SKM-1 (cell line): ENCODE measurements around the gene ELAC2.

Experiments used
- DNase-seq: peaks from one replicate; lab custom pipeline; 2025; ENCODE audit not compliant: unreplicated experiment; lab: John Stamatoyannopoulos, UW

ELAC2 gene

DNA sequence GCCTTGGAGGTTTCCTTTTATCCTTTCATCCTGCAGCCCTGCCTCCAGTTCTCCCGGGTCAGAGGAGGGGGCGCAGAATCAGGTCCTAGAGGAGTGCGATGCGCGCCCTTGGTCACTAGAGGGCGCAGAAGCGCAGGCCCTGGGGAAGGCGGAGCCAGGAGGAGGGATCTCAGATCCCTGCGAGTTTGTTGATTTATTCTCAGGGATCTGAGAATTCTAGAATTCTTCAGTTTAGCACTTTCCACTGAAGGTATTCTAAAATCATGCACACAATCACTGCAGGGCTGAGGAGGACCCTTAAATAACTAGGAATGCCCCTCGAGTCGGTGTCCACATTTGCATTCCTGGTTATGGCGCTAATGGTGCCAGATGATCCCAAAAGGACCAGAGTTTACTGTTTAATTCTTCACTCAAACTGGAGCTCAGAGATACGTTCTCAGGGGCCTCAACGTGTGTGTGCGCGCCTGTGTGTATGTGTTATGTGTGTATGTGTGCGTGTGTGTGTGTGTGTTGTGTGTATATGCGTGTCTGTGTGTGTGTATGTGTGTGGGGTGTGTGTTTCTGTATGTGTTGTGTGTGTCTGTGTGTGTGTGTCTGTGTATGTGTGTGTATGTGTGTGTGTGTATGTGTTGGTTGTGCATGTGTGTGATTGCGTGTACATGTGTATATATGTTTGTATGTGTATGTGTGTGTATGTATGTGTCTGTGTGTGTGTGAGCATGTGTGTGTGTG, 6.9 kb upstream of the ELAC2 start:
- no peak for DNase-seq

DNA sequence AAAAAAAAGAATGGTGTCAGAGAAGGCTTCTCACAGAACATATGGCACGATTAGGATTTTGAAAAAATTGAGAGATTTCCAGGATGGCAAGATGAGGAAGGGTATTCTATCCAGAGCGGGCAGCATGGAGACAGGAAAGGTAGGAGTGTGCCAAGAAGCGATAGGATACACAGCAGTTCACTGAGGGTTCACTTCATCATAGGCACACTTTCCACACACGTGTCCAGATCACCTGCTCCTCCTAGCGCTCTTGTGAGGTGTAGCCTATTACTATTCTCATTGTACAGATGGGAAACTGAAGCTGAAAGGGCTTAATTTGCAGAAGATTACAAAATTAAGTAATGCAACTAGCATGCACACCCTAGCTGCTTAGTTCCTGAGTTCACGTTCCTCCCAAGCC, 6.2 kb upstream of the ELAC2 start:
- no peak for DNase-seq

DNA sequence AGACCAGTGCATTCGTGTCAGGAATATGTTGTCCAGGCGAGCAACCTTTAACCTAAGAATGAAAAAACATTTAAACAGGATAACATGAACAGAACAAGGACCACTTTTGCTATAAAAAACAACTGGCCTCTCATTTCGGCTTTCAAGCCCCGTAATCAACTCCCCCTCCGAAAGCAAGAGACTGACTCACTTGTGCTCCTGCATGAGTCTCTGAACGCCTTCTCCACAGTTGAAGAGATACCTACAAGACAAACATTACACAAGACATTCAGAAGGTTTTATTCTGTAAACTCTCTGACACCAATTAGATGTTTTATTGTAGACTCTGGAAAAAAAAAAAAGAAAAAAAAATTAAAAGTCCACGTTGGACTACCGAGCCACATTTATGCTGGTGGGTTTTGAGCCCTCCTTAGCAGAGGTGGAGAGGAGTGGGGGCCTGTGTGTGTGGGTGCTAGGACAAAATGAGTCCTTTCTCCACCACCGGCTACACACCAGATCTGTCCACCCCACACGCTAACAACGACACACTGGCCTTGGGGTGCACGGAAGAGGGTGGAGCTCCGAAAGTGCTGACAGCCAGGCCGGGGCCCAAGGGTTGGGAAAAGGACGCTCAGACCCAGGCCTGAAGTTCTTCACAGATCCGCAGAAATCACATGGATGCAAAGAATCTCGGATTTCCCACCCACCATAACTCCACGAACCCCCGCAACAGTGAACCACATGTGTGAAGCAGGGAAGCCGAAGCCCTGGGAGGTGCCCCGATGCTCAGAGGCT, 759 bp downstream of the ELAC2 start:
- no peak for DNase-seq

DNA sequence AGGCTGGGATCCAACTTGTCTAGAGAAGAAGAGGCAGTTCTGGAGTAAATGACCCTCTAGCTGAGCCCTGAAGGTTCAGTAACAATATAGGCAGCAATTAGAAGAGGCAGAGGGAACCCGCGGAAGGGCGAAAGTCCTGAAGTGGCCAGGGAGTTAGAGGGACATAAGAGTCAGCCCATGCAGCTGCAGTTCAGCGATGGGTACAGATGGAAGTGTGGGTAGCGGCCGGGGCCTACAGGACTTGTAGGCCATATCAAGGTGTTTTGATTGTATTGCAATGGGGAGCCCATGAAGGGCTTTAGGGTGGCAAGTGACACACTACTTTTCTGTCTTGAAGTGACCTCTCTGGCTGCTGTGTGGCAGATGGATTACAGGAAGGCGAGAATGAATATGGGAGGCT, 3.0 kb downstream of the ELAC2 start:
- DNase-seq, result no peak

DNA sequence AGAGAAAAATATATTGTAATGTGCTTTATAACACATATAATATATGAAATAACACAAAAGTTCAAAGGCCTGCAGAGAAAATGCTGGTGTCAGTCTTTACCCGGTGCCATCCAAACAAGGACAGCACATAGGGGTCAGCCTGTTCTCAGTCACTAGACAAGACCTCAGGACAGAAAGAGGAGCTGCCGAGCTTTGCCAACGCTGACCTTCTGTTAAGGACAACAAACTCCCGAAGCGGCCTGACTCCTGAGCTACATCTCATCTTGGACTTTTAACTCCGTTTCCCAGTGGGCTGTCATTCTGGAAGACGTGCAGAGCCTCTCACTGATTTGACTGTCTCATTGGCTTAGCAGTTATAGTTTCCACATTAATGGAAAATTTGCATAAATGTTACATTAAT, 6.9 kb downstream of the ELAC2 start:
- no peak for DNase-seq

DNA sequence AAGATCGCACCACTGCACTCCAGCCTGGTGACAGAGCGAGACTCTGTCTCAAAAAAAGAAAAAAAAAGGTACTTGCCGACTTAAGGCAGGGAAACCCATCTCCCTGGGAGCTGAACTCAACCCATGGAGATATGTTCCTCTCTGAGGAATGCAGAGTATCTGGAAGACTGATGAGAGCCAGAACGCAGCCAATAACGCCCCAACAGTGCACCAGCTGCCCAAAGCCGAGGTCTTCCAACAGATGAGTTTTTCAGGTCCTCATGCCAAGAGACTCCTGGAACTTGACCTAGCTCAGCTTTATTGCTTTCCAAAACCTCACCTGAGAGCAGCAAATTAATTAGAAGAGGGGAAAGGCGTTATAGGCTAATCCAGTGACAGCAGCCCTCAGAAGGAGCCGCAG, 9.4 kb downstream of the ELAC2 start:
- no peak for DNase-seq

DNA sequence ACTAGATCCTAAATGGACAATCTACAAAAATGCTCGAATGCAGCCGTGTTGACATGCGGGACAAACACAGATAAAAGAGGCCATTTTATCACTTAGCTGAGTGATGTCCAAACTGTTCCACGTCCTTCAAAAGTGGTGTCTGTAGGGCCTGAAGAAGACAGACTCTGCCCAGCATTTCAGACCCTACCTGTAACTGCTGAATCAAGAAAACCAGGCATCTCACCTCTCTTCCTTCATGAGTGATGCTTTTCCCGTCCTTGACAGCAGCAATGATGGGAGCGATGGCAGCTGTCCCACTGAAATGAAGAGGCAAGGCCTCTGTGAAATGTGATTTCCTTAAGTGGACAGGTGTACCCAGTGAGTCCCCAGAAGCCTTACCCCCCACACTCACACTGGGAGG, 12.3 kb downstream of the ELAC2 start:
- no peak for DNase-seq

DNA sequence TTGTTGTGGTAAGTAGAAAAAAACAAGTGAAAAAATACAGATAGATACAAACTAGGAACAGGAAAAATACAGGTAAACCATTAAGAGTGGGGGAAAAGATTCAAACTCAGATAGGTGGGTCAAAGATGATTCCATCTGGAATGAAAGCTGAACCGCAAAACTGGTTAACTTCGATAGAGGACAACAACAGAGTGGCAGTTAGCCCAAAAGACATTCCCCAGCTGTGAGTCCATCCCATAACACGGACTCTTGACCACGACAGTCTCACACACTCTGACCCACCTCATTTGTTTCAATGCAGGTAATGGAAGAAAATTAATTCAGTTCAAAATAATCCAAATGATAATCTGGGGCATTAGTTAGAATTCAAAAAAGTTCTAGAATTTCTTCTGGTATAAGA, 13.5 kb downstream of the ELAC2 start:
- DNase-seq, result no peak

DNA sequence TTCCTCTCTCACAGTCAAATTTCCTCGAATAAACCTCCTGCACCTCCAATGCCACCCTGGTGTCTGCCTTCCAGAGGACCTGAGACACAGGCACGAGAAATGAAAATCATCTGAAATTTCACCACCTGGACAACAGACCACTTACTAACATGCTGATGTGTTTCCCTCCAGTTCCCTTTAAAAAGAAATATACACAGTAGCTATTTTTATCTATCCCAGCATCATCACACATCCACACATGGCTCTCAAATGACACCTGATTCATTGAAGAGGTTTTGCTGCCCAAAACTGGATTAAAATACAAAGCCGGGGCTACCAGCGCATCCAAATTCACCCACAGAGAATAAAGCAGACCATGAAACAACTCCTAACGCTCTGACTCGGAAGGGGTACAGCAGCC, 13.9 kb downstream of the ELAC2 start:
- no peak for DNase-seq

DNA sequence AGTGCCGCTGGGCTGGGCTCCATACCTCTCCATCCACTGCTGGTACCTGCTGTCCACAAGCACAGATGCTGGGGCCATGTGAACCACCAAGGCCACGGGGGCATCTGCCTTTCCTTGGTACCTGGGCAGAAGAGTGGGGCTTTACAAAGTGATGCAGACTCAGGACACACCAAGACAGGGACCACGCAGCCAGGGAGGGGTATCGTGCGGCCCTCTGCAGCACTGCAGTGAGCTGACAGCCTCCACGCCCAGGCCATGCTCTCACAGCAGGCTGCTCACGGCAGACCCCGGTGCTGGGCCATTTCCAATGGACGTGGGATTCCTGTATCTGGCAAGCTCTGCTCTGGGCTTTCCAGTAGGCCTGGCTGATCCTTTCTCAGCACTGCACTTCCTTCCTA, 14.4 kb downstream of the ELAC2 start:
- no peak for DNase-seq

DNA sequence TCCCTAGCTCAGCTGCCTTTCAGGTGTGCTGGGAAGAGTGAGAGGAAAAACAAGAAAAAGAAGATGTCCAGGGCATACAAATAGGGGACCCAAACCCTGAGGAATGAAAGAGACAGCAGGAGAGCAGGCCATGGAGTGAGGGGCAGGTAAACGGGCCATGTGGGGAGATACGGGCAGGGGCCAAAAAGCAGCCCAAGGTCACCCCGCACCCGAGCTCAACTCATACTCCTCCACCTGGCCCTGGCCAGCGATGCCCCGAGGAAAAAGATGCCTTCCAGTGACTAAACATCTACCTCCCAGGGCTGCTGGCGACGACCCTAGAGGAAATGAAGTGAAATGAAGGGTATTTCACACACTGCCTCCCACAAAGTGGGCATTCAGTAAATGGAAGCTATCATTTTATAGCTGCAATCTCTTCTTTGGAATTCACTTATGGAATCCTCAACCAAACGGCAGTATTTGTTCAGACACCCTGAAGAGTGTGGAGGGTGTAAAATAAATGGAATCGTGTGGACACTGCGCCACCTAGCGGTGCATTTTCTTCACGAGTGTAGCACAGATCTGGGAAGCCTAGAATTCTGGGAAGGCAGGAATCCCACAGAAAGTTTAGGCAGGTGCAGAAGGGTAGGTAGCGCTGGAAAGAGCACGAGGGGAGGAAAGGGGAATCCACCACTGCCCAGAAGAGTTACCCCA, 14.9 kb downstream of the ELAC2 start:
- DNase-seq, result no peak

DNA sequence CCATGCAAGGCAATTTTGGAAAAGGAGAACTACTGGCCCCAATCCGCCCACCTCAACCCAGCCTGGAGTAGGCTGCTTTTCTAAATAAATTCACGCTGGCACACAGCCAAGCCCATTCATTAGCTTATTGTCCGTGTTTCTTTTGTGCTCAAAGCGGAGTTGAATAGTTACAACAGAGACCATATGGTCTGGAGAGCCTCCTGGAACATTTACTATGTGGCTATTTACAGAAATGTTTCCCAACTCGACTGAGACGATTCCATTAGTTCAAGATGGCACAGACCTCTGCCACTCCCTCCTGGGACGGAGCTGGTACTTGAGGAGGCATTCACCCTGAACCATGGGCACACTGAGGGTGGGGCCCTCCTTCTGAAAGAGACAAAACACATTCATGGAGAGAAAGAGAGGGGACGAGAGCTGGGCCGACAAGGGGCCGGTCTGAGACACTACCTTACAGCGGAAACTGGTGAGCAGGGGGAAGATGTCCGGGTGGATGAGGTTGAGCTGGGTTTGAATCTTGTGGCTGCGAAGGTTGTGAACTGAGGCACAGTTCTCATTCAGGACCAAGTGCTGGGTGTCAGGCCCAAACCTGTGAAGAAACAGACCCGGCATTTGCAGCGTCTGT, 15.7 kb downstream of the ELAC2 start:
- DNase-seq, result no peak

DNA sequence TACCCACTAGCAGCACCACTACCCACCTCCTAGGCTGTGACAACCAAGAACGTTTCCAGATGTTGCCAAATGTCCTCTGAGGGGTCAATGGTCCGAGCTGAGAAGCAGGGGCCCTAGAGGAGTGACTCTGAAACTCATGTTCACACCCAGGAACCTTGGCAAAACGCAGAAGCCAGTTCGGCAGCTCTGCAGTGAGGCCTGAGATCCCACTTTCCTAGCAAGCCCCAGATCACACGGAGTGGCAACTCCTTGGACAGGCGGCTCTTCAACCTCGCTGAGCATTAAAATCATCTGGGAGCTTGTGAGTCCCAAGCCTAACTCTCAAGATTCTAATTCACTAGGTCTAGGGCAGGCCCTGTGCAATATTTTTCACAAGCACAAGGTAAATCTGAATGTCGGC, 17.3 kb downstream of the ELAC2 start:
- DNase-seq, result no peak

DNA sequence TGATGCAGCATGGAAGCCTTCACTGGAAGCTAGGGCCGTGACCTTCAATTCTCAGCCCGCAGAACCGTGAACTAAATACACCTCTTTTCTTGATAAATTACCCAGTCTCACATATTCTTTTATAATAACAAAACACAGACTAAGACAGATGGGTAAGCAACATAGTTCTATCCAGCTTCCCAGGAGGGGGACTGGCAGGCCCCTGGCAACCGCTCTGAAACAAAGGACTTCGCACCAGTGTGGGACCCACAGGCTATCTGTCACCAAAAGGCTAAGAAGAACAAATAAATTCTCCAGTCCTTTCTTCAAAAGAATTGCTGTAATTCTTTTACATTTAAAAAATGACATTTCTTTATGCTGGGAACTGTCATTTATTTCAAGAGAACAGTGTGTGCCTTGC, 19.0 kb downstream of the ELAC2 start:
- DNase-seq, result no peak

DNA sequence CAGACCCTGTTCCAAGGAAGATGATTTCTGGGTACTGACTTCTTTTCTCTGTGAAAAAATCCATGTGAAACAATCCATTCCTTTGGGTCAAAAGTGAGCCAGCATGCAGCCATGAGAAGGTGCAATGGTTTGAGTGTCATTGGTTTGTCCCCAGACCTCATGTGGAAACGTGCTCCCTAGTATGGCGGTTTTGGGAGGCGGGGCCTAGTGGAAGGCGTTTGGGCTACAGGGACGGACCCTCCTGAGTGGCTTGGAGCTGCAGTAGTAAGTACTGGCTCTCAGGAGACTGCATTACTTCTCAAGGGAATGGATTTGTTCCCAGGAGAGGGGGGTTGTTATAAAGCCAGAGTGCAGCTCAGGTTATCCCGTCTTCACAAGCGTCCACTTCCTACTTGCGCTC, 19.4 kb downstream of the ELAC2 start:
- no peak for DNase-seq

DNA sequence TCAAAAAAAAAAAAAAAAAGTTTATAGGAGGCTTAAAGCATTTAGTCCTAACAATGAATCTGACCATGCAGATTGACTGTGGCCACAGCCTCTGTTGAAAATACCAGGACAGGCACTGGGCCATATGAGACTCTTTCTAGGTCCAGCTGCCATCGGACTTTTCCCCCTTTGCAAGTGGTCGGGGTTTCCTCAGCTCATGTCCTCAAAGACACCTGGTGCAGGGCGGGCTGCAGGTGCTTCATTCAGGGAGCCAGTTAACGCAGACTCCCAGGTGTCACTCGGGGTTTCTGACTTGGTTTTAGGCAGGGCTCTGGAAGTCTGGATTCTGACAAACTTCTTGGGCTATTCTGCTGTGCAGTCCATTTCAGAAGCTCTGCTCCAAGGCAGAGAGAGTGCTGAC, 20.9 kb downstream of the ELAC2 start:
- DNase-seq, result no peak

DNA sequence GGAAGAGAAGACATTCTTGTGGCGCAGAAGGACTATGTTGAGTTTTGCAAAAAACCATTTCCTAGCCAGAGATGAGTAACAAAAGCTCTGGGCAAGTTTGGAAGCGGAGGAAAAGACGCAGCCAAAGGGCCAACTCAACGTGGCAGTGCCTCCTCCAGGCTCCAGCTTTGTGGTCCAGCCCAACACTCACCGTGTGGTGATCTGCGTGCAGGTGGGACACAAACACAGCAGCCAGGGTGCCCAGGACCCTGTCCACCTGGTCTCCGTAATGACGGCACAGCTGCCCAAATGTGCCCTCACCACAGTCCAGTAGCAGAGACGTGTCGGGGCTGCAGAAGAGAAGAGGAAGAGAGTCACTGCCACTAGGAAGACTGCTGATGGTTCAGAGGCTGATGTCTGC, 21.5 kb downstream of the ELAC2 start:
- DNase-seq, result no peak

DNA sequence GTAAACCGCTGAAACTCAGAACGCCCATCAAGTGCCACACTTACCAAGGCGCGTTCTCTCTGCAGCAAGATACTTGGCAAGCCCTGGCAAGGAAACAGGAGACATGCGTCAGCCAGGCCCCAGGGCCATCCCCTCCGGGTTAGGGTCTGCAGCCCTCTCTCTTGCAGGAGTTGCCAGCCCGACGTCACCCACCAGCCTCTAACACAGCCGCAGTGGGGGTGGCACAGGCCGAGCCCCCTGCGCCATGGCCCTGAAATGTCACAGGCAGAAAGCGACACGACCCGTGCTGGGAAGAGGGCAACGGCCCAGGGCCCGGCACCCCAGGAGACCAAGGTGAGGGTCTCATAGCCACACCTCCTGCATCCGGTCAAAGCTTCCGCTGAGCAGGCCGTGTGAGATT, 21.9 kb downstream of the ELAC2 start:
- no peak for DNase-seq

DNA sequence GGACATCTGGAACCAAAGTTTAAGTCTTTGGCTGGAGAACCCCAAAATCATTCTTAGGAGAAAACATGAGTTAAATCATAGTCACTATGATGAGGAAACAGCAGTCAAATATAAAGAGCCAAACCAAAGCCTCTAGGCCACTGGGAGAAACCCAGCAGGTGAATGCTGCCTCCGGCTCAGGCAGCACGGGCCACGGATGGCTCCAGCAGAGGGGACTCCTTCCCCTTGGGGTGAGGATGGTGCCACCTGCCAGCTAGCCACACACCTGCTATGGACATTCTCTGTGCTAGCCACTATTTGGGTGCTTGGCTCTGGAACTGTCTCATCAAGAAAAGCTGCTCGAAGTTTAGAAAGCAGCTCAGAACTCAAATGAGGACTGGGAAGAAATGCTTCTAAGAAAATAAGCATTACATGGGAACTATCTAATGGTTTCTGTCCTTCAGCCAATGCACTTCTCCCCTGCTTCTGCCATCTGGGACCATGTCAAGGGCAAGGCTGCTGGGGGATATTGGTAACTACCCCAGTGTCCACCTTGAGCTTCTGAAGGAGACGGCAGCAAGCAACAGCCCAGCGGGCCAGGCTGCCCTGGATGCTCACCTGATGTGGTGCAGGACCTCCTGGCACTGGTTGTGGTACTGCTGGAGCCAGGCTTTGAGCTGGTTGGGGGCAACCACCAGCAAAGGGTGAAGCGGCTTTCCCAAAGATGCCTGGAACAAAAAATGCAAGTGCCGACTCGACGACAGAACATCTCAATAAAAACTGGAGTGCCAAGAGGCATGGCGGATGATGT, 22.5 kb downstream of the ELAC2 start:
- DNase-seq, result no peak

DNA sequence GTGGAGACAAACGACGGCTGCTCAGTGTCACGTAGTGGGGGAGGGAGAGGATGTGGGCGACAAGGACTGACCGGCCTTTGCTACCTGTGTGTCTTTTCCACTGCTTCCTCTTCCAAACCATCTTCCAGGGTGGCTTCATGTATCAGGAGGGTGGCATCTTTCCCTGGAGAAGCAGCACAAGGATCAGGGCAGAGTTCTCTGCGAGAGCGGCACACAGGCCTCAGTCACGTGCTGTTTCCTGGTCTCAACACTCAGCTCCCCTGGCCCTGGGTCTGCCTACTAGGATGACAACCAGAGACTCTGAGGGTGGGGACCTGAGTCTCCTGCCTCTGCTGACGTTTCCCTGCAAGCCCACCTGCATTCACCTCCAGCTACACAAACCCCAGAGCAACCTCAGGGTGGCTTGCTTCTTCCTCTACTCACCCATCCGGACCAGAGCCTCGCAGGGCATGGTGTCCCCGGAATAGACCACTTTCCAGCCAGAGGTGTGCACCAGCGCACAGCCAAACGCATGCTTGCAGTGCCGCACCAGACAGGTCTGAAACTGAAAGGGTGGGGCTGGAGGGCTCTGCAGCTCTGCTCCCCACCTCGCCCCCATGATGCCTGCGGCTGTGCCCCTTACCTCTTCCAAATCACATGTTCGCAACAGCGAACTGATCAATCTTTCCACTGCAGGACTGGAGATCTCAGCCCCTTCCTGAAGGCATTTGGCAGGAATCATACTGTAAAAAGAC, 23.3 kb downstream of the ELAC2 start:
- no peak for DNase-seq
